GM21515 (cell line): ENCODE measurements around the gene DHFR.
"Not testable (repeated sequence)": the region's sequence is repeated elsewhere in the genome, so short reads cannot be mapped to it uniquely, and the experiment has no call there.

ENCODE experiments used
- ATAC-seq: cut with Tn5 transposase; IDR thresholded peaks from one replicate; pipeline ENCODE4 v1.9.1; 2021; ENCODE audit not compliant: unreplicated experiment

DHFR gene

GRCh38 chr5:80600943-80601693 is 53.7 kb downstream of the DHFR start:
- ATAC-seq = no peak

GRCh38 chr5:80597500-80597899 is 57.3 kb downstream of the DHFR start:
- ATAC-seq = no peak

GRCh38 chr5:80594810-80595209 is 60.0 kb downstream of the DHFR start:
- ATAC-seq = no peak

GRCh38 chr5:80592761-80593160 is 62.0 kb downstream of the DHFR start:
- no peak for ATAC-seq

GRCh38 chr5:80592105-80592504 is 62.7 kb downstream of the DHFR start:
- no peak for ATAC-seq

GRCh38 chr5:80591352-80591751 is 63.4 kb downstream of the DHFR start:
- ATAC-seq = no peak

GRCh38 chr5:80590766-80591165 is 64.0 kb downstream of the DHFR start:
- ATAC-seq = no peak

GRCh38 chr5:80588858-80589540 is 65.8 kb downstream of the DHFR start:
- ATAC-seq = no peak

- ATAC-seq = no peak
Measured at GRCh38 chr5:80584770-80585169, 70.0 kb downstream of the DHFR start.

- ATAC-seq = not testable (repeated sequence)
Measured at GRCh38 chr5:80580291-80580690, 74.5 kb downstream of the DHFR start.

GRCh38 chr5:80579050-80579449 is 75.7 kb downstream of the DHFR start:
- ATAC-seq = no peak

GRCh38 chr5:80577707-80578106 is 77.1 kb downstream of the DHFR start:
- ATAC-seq = no peak

GRCh38 chr5:80576383-80576782 is 78.4 kb downstream of the DHFR start:
- ATAC-seq = no peak
